Esophagus muscularis mucosa (tissue), 3 donors: Measurements from ENCODE around the gene PDZRN3.

Experiments
- CTCF ChIP-seq, 3 experiments: fragments of 200-600 bp in 2 of 3; fragments of 450-650 bp in 1 of 3; sonication (generic) in 2 of 3; IDR thresholded peaks; one replicate each; pipeline ENCODE4 v1.5.1; 2017 to 2019; ENCODE audit warnings: antibody characterized with exemption in 3 of 3, mild to moderate bottlenecking in 2 of 3, moderate library complexity in 1 of 3
- POLR2A ChIP-seq: fragments of 450-650 bp; IDR thresholded peaks from one replicate; pipeline ENCODE4 v1.6.1; 2017; ENCODE audit warnings: antibody characterized with exemption, moderate library complexity, mild to moderate bottlenecking, low read depth

DNA sequence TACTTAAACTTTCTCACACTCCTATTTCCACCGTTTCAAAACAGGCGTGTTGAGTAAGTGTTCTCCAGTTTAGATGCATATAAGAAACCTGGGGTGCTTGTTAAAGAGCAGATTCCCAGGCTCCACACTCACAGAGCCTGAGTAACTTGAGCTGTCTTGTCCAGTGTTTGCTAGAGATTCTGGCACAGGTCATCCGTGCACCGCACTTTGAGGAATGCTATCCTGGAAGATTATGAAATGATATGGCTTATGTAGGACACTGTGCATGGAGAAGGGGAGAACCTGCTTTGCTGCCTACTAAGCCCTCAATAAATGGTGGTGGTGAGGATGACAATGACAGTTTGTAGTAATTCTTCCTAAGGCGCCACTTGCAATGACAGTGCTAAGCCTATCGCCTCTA lies 273.7 kb downstream of the PDZRN3 start:
- TF ChIP-seq CTCF (IDR thresholded peaks at IDR 0.05) (no peak), POLR2A (no peak)
